GM21423 (cell line): ENCODE results near the gene GRIK5.
"Not testable (repeated sequence)": the region's sequence is repeated elsewhere in the genome, so short reads cannot be mapped to it uniquely, and the experiment has no call there.

ENCODE experiments used
- ATAC-seq: cut with Tn5 transposase; IDR thresholded peaks from one replicate; pipeline ENCODE4 v1.9.1; 2021; ENCODE audit warnings: mild to moderate bottlenecking, moderate library complexity; ENCODE audit not compliant: unreplicated experiment

Gene GRIK5

GRCh38 chr19:42053037-42053935 is 16.7 kb downstream of the GRIK5 start:
- ATAC-seq, result no peak

- ATAC-seq, result no peak
Observed at GRCh38 chr19:42052241-42052863, 17.7 kb downstream of the GRIK5 start.

- ATAC-seq, result no peak
Observed at GRCh38 chr19:42051166-42052115, 18.6 kb downstream of the GRIK5 start.

GRCh38 chr19:42048992-42049391 is 21.0 kb downstream of the GRIK5 start:
- no peak for ATAC-seq

- no peak for ATAC-seq
Observed at GRCh38 chr19:42045575-42045974, 24.4 kb downstream of the GRIK5 start.

GRCh38 chr19:42042455-42043170 is 27.4 kb downstream of the GRIK5 start:
- no peak for ATAC-seq

- not testable (repeated sequence) for ATAC-seq
Observed at GRCh38 chr19:42040491-42040890, 29.5 kb downstream of the GRIK5 start.

- ATAC-seq, result no peak
Observed at GRCh38 chr19:42040031-42040430, 30.0 kb downstream of the GRIK5 start.

- no peak for ATAC-seq
Observed at GRCh38 chr19:42038666-42039065, 31.3 kb downstream of the GRIK5 start.

GRCh38 chr19:42037649-42038048 is 32.4 kb downstream of the GRIK5 start:
- ATAC-seq, result no peak

- ATAC-seq, result not testable (repeated sequence)
Observed at GRCh38 chr19:42034640-42035391, 35.2 kb downstream of the GRIK5 start.

- ATAC-seq, result no peak
Observed at GRCh38 chr19:42033413-42033812, 36.6 kb downstream of the GRIK5 start.

- no peak for ATAC-seq
Observed at GRCh38 chr19:42032431-42032830, 37.6 kb downstream of the GRIK5 start.

- ATAC-seq, result no peak
Observed at GRCh38 chr19:42030645-42031440, 39.2 kb downstream of the GRIK5 start.

GRCh38 chr19:42028304-42029216 is 41.4 kb downstream of the GRIK5 start:
- ATAC-seq, result no peak

GRCh38 chr19:42024622-42025111 is 45.3 kb downstream of the GRIK5 start:
- ATAC-seq, result no peak

GRCh38 chr19:42023943-42024260 is 46.1 kb downstream of the GRIK5 start:
- ATAC-seq, result no peak
